ENCODE data around the gene MUSTN1.

Gene MUSTN1

GRCh38 chr3:52798978-52799476 lies 35.8 kb downstream of the MUSTN1 start:
- DNase-seq = no peak

GRCh38 chr3:52798376-52798977 lies 36.3 kb downstream of the MUSTN1 start:
- DNase-seq = no peak

- no peak for DNase-seq
Observed at GRCh38 chr3:52796411-52796810, 38.4 kb downstream of the MUSTN1 start.

- no peak for DNase-seq
Observed at GRCh38 chr3:52795298-52795900, 39.4 kb downstream of the MUSTN1 start.

GRCh38 chr3:52794612-52795099 lies 40.2 kb downstream of the MUSTN1 start, which contains the start of gene ITIH3:
Gene ITIH3 (plus strand): TSS chr3:52794796. CDS start chr3:52794804, 8 bp downstream.
- DNase-seq = no peak

- DNase-seq = no peak
Observed at GRCh38 chr3:52793702-52794611, 40.9 kb downstream of the MUSTN1 start.

GRCh38 chr3:52792961-52793695 lies 41.7 kb downstream of the MUSTN1 start:
- DNase-seq = no peak

GRCh38 chr3:52792413-52792812 lies 42.4 kb downstream of the MUSTN1 start:
- no peak for DNase-seq

- DNase-seq = no peak
Observed at GRCh38 chr3:52791928-52792327, 42.9 kb downstream of the MUSTN1 start.

- no peak for DNase-seq
Observed at GRCh38 chr3:52791366-52791765, 43.5 kb downstream of the MUSTN1 start.

GRCh38 chr3:52790741-52791140 lies 44.1 kb downstream of the MUSTN1 start:
- DNase-seq = no peak

- no peak for DNase-seq
Observed at GRCh38 chr3:52790337-52790736, 44.5 kb downstream of the MUSTN1 start.

GRCh38 chr3:52789746-52790040 lies 45.1 kb downstream of the MUSTN1 start:
- no peak for DNase-seq

- no peak for DNase-seq
Observed at GRCh38 chr3:52788890-52789745, 45.7 kb downstream of the MUSTN1 start.

GRCh38 chr3:52787672-52788625 lies 46.9 kb downstream of the MUSTN1 start:
- DNase-seq = no peak

GRCh38 chr3:52787246-52787645 lies 47.6 kb downstream of the MUSTN1 start:
- no peak for DNase-seq

GRCh38 chr3:52786330-52787215 lies 48.2 kb downstream of the MUSTN1 start:
- DNase-seq = no peak

- DNase-seq = no peak
Observed at GRCh38 chr3:52784931-52785590, 49.8 kb downstream of the MUSTN1 start.

- DNase-seq = no peak
Observed at GRCh38 chr3:52784021-52784621, 50.7 kb downstream of the MUSTN1 start.
